AG20443 (cell line): Measurements from ENCODE around the gene ABCB11.
"Not testable (repeated sequence)": the region's sequence is repeated elsewhere in the genome, so short reads cannot be mapped to it uniquely, and the experiment has no call there.

Experiments used
- DNase-seq: peaks from one replicate; pipeline ENCODE4 v3.0.0; 2012; ENCODE audit warnings: low spot score, mixed read lengths

ABCB11 gene

DNA sequence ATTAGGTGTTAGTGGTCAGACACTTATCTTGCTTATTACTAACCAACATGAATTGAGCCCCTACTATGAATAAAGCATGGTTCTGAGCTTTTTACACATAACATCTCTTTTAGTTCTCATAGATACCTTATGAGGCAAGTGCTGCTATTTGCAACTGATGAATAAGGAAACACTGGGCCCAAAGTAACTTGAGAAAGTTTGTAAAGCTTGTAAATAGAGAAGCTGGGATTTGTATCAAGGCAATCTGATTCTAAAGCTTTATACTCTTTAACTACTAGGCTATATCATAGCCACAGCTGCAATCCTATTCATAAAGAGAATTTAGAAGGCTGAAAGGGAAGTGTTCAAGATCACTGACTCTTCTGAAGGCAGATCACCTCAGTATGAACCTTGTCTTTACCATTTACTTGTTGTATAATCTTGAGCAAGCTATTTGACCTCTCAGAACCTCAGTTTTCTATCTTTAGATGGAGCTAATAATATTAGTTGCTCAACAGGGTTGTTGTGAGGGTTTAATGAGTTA lies 60.4 kb downstream of the ABCB11 start:
- no peak for DNase-seq

DNA sequence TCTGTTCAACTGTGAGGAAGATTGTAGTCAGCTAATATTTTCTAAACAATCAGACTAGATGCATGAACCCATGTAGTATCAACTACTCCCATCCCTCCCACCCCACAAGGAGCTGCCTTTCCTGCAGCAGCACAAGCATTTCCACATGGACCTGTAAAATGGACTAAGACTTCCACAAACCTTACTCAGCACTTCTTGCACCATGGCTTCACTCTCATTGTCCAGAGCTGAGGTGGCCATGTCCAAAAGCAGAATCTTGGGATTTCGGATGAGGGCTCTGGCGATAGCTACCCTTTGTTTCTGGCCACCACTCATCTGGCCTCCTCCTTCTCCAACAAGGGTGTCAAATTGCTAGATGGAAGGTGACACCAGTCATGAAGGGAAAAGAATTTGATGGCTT lies 61.3 kb downstream of the ABCB11 start:
- DNase-seq = no peak

- DNase-seq = no peak
Measured at GRCh38 chr2:168968342-168968741, 62.8 kb downstream of the ABCB11 start.

GRCh38 chr2:168964251-168964807 lies 66.8 kb downstream of the ABCB11 start:
- DNase-seq = no peak

- DNase-seq = no peak
Measured at GRCh38 chr2:168962636-168963035, 68.5 kb downstream of the ABCB11 start.

GRCh38 chr2:168961450-168962229 lies 69.5 kb downstream of the ABCB11 start:
- peak; percentile 65 for DNase-seq

DNA sequence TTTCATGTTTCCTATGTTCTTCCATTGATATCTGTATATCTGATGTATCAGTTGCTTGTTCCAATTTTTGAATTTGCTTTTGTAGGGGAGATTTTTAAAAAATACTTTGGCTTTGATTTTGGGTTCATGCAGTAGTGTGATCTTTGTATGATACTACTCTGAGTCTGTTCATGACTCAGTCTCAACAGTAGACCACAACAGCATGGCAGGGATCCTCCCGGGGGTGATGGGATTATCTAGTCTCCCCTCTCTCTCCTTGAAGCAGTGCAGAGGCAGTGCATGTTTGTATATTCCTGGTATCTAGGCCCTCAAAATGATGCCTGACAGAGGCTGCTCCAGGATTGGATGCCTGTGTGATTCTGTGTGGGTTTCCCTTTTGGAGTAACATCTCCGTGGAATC lies 74.7 kb downstream of the ABCB11 start:
- DNase-seq = no peak

DNA sequence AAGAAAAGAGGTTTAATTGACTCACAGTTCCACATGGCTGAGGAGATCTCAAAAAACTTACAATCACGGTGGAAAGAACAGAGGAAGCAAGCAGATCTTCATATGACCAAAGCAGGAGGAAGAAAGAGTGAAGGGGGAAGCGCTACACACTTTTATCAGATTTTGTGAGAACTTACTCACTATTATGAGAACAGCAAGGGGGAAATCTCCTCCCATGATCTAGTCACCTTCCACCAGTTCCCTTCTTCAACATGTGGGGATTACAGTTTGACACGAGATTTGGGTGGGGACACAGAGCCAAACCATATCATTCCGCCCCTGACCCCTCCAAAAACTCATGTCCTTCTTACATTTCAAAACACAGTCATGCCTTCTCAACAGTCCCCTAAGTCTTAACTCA lies 75.8 kb downstream of the ABCB11 start:
- no peak for DNase-seq

GRCh38 chr2:168954256-168954655 lies 76.9 kb downstream of the ABCB11 start:
- no peak for DNase-seq

DNA sequence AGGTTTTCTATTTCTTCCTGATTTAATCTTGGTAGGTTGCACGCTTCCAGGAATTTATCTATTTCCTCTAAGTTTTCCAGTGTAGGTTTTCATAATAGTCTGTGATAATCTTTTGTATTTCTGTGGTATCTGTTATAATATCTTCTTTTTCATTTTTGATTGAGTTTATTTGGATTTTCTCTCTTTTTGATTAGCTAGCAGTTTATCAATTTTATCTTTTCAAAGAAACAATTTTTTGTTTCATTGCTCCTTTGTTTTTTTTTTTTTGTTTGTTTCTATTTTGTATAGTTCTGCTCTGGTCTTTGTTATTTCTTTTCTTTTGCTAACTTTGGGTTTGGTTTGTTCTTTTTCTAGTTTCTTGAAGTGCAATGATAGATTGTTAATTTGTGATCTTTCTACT lies 78.7 kb downstream of the ABCB11 start:
- DNase-seq = no peak

DNA sequence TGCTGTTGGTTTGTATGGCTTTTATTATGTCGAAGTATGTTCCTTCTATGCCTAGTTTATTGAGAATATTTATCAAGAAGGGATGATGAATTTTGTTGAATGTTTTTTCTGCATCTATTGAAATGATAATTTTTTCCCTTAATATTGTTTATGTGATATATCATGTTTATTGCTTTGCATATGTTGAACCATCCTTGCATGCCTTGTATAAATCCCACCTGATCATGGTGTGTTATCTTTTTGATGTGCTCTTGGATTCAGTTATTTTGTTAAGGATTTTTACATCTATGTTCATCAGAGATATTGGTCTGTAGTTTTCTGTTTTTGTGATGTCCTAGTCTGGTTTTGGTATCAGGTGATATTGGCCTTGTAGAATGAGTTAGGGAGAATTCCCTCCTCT lies 79.3 kb downstream of the ABCB11 start:
- DNase-seq = no peak

GRCh38 chr2:168949324-168949723 lies 81.8 kb downstream of the ABCB11 start:
- DNase-seq = no peak

DNA sequence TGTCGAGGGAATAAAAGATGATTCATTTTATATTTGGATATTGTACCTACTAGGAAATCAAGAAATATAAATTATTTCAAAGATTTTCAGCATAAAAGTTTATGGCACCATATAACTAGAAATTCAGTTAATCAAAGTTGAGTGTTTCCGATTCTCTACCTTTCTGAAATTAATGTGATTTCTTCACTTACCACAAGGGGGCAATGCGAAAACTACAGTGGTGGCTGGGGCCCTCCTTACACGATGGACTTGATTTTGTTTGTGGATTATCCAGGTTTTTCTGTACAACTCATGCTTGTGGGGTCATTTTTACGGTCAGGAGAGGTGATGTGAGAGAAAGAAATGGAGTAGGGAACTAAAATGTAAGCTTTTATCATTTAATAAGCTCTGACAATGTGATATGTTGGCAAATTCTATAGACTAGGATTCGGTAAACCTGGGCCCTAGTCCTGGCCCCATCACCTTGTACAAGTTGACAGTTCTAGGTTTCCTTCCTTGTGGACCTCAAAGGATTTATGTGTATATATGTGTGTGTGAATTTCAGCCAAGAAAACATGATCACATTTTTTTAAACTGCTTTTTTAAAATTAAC lies 82.4 kb downstream of the ABCB11 start:
- peak; percentile 34 for DNase-seq

- no peak for DNase-seq
Measured at GRCh38 chr2:168945508-168945907, 85.6 kb downstream of the ABCB11 start.

GRCh38 chr2:168944065-168944464 lies 87.1 kb downstream of the ABCB11 start:
- DNase-seq = no peak

GRCh38 chr2:168941297-168941696 lies 89.8 kb downstream of the ABCB11 start:
- no peak for DNase-seq

DNA sequence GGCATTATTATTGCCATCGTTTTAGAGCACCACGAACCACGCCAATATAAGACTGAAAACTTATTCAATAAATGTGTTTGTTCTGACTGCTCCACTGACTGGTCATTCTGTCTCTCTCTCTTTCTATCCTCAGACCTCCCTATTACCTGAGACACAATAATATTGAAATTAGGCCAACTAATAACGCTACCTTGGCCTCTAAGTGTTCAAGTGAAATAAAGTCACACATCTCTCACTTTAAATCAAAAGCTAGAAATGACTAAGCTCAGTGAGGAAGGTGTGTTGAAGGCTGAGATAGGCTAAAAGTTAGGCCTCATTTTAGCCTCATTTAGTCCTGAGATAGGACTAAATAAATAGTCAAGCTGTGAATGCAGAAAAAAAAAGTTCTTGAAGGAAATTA lies 91.2 kb downstream of the ABCB11 start:
- no peak for DNase-seq

GRCh38 chr2:168939061-168939460 lies 92.1 kb downstream of the ABCB11 start:
- no peak for DNase-seq

GRCh38 chr2:168935810-168936581 lies 95.1 kb downstream of the ABCB11 start:
- peak; percentile 81 for DNase-seq

DNA sequence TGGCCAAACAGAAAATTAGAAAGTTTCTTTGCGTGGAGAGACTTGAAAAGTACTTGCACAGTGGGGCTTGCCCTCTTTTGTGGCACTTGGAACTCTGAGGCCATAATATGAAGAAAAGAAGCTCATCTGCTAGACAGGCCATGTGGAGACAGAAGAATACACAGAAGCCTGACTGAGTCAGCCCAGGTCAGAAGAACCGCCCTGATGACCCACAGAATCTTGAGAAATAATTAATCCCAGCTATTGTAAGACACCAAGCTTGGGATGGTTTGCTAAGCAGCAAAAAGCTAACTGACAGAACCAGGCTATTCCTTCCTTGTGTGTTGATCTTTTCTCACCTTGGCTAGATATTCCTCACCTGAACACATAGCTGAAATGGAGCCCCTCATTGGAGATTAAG lies 96.3 kb downstream of the ABCB11 start:
- peak; percentile 54 for DNase-seq

- DNase-seq = not testable (repeated sequence)
Measured at GRCh38 chr2:168932174-168932573, 99.0 kb downstream of the ABCB11 start.

DNA sequence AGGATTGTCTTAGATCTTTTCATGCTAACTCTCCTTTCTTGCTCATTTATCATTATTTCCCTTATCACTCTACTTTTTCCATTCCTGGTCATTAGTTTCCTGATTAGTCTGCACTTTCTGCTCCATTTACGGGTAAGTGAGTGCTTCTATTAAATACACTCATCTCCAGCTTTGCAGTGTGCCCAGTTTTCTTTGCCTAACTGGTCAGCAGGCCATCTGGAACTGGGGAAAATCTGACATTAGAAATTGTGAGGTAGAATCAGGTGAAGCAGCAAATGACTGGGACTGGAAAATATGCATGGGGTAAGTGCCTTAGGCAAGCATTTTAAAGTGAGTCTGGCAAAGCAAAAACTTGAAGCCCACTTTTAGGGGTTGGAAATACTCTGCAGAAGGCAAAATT lies 100.9 kb downstream of the ABCB11 start:
- DNase-seq = no peak

- no peak for DNase-seq
Measured at GRCh38 chr2:168929031-168929430, 102.1 kb downstream of the ABCB11 start.
